Activated CD4-positive, alpha-beta memory T cell treated with anti-CD3 and anti-CD28 coated beads, Interleukin-2, amount 10 ng/mL, durations not matched to agents 7 days and 5 days (primary cell): Measurements from ENCODE around the gene ZFC3H1. TPM values are rescaled to one million over a fixed set of nuclear protein-coding genes. Genes with fewer than 3 reads are reported as not detected.

ENCODE experiments used
- CTCF ChIA-PET: fragments of 350-600 bp; sonication (Branson Sonifier 250); formaldehyde crosslinking; loops from one replicate; lab custom pipeline; 2021; ENCODE audit warnings: antibody characterized with exemption, inconsistent platforms; lab: Charles Lee
- POLR2A ChIA-PET: fragments of 350-600 bp; sonication (Branson Sonifier 250); formaldehyde crosslinking; loops from one replicate; lab custom pipeline; 2021; ENCODE audit warnings: antibody characterized with exemption; lab: Charles Lee
- DNase-seq: peaks from one replicate; pipeline ENCODE4 v3.0.0-alpha.2; 2020
- H3K27ac Mint-ChIP-seq: one replicate; pipeline ENCODE4 v1.8.0; 2021; ENCODE audit warnings: mild to moderate bottlenecking, mixed read lengths
- H3K27me3 Mint-ChIP-seq: one replicate; pipeline ENCODE4 v1.8.0; 2021; ENCODE audit warnings: mixed read lengths
- H3K36me3 Mint-ChIP-seq: one replicate; pipeline ENCODE4 v1.8.0; 2021; ENCODE audit warnings: low read depth, mixed read lengths
- H3K4me1 Mint-ChIP-seq: one replicate; pipeline ENCODE4 v1.8.0; 2021; ENCODE audit warnings: mixed read lengths
- H3K4me3 Mint-ChIP-seq: one replicate; pipeline ENCODE4 v1.8.0; 2021; ENCODE audit warnings: mild to moderate bottlenecking, mixed read lengths
- H3K9me3 Mint-ChIP-seq: one replicate; pipeline ENCODE4 v1.8.0; 2021; ENCODE audit warnings: mixed read lengths
- total RNA-seq, 2 experiments: library from RNA; stranded (reverse); gene quantifications; one replicate each; pipeline ENCODE4 v1.2.3, GENCODE V29; 2021

The ZFC3H1 gene
- total RNA-seq, 2 experiments from 2014 or later, result 64.7 to 76.8 TPM

DNA sequence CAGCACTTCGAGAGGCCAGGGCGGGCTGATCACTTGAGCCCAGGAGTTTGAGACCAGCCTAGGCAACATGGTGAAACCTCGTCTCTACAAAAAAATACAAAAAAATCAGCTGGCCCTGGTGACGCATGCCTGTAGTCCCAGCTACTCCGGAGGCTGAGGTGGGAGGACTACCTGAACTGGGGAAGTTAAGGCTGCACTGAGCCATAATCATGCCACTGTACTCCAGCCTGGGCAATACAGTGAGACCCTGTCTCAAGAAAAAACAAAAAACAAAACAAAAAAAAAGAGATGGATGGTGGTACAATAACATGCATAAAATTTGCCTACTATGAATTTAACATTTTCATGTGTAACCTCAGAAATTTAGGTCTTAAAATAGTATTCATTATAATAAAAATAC lies 2.6 kb upstream of the ZFC3H1 start:
- Mint-ChIP-seq H3K27me3 (no peaks in the 10 kb centered on the region), H3K27ac (no peak overlapping the region), H3K4me1 (peaks cover 27% of the 10 kb centered on the region), H3K9me3 (no peaks in the 10 kb centered on the region), H3K4me3 (no peak overlapping the region), H3K36me3 (peaks cover 34% of the 10 kb centered on the region)
- no peak for DNase-seq
- CTCF ChIA-PET, result no interaction called here
- POLR2A ChIA-PET, result interaction anchor here (4.9 kb wide), 1 partner anchor 19 kb away, joined by 218 read pairs; the partner anchor contains the start of gene TMEM19

DNA sequence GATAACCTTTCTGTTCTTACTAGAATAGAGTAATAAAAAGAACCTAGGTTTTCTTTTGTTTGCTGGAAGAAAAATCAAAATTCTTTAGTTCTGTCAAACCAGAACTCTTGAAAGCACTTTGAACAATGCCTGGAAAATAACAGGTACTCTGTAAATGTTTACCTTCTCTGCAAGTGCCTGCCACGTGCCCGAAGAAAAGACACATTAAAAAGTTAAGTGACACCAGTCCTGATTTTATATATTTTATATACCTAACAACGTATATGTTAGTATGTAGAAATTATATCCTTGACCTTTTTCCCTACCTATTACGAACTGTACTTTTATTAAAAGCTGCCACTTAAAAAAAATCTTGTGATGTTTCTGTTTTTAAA lies 1.4 kb upstream of the ZFC3H1 start:
- no peak for DNase-seq
- Mint-ChIP-seq H3K36me3 (peaks cover 34% of the 10 kb centered on the region), H3K27me3 (no peaks in the 10 kb centered on the region), H3K4me1 (peaks cover 30% of the 10 kb centered on the region), H3K9me3 (no peaks in the 10 kb centered on the region), H3K4me3 (peak overlapping the region; percentile 93), H3K27ac (peak overlapping the region; percentile 99)
- CTCF ChIA-PET, result interaction anchor here (0.8 to 3.4 kb wide), 6 partner anchors 20 to 182 kb away, joined by 3 to 46 read pairs (median 12); partner anchors contain the start of gene TMEM19
- POLR2A ChIA-PET, result interaction anchor here (1.1 to 4.9 kb wide), 8 partner anchors 11 to 174 kb away, joined by 4 to 218 read pairs (median 29); partner anchors contain the start of genes TBC1D15 and TMEM19

DNA sequence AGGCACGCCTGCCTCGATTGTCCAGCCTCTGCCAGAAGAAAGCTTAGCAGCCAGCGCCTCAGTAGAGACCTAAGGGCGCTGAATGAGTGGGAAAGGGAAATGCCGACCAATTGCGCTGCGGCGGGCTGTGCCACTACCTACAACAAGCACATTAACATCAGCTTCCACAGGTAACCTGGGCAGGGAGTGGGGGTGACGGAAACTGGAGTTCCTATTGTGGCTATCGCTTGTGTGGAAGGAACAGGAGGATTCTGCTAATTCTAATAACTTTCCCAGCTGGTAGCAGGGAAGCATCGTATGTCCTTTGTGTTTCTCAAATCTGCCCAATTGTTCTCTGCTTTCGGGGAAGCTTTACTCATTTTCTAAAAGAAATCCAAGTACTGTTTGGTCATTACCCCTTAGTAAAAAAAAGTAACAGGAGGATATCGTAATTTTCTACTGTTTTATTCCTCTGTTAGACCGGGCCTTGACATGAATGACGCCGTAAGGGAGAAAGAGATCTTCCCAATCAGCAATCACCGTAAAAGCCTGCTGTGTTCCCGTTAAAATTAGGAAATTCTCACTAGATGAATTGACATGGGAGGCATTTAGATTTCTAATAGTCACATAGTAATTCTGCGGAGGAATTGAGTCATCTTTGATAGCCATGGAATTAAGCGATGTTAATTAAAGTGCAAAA lies 902 bp upstream of the ZFC3H1 start:
- Mint-ChIP-seq H3K27me3 (no peaks in the 10 kb centered on the region), H3K27ac (peak overlapping the region; percentile 99), H3K9me3 (no peaks in the 10 kb centered on the region), H3K36me3 (peaks cover 37% of the 10 kb centered on the region), H3K4me1 (peaks cover 33% of the 10 kb centered on the region), H3K4me3 (peak overlapping the region; percentile 93)
- ChIA-PET POLR2A (interaction anchor here (0.8 to 4.9 kb wide), 24 partner anchors 8 to 175 kb away, joined by 3 to 218 read pairs (median 8); partner anchors contain the start of genes RAB21, TBC1D15 and TMEM19), CTCF (interaction anchor here (0.8 to 3.4 kb wide), 11 partner anchors 13 to 182 kb away, joined by 3 to 46 read pairs (median 4); partner anchors contain the start of gene TMEM19)
- DNase-seq, result no peak

- H3K9me3 Mint-ChIP-seq, result no peaks in the 10 kb centered on the region
Observed at GRCh38 chr12:71662849-71663560, 643 bp downstream of the ZFC3H1 start.

DNA sequence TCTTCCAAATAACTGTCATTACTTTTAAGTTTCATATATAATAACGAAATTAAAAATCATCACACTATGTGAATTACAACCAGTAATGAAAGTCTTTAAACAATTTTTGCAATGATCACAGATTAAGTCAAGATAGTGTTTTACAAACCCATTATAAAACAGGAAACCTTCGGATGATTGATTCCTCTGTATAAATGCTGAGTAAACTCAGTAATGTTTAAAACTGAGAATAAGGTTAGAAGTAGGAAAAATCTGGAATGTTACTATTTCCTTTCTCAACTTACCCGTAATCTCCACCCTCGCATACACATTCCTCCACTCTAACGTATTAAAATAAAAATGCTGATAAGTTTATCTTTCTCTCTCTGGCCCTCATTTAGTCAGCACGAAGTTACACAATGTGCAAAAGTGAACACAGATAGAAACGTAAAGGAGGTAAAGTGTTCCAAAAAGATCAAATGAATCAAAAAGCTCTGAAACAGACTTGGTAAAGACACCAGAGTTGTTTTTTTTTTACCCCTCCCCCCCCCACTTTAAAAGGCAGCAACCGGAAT lies 1.6 kb downstream of the ZFC3H1 start:
- no peaks in the 10 kb centered on the region for H3K27me3 Mint-ChIP-seq
- DNase-seq, result no peak
- ChIA-PET POLR2A (interaction anchor here (1.3 to 4.9 kb wide), 12 partner anchors 8 to 177 kb away, joined by 4 to 218 read pairs (median 20); partner anchors contain the start of genes RAB21, TBC1D15 and TMEM19), CTCF (interaction anchor here (1.5 to 3.4 kb wide), 5 partner anchors 23 to 178 kb away, joined by 6 to 46 read pairs (median 18); partner anchors contain the start of genes RAB21, TBC1D15 and TMEM19)
- H3K4me3 Mint-ChIP-seq, result peak overlapping the region; percentile 93
- peaks cover 45% of the 10 kb centered on the region for H3K4me1 Mint-ChIP-seq
- H3K9me3 Mint-ChIP-seq, result no peaks in the 10 kb centered on the region
- H3K36me3 Mint-ChIP-seq, result peaks cover 51% of the 10 kb centered on the region
- peak overlapping the region; percentile 99 for H3K27ac Mint-ChIP-seq

More at GRCh38 chr12:71662849-71663560, 643 bp downstream of the ZFC3H1 start:
- peak overlapping the region; percentile 93 for H3K4me3 Mint-ChIP-seq
- H3K36me3 Mint-ChIP-seq, result peaks cover 50% of the 10 kb centered on the region
- ChIA-PET POLR2A (interaction anchor here (0.7 to 4.9 kb wide), 25 partner anchors 9 to 184 kb away, joined by 3 to 218 read pairs (median 8); partner anchors contain the start of genes RAB21, TBC1D15 and TMEM19), CTCF (interaction anchor here (0.6 to 3.4 kb wide), 13 partner anchors 10 to 177 kb away, joined by 3 to 46 read pairs (median 4); partner anchors contain the start of genes RAB21, TBC1D15 and TMEM19)
- peak; percentile 78 for DNase-seq
- H3K4me1 Mint-ChIP-seq, result peaks cover 45% of the 10 kb centered on the region
- peak overlapping the region; percentile 99 for H3K27ac Mint-ChIP-seq
- no peaks in the 10 kb centered on the region for H3K27me3 Mint-ChIP-seq

DNA sequence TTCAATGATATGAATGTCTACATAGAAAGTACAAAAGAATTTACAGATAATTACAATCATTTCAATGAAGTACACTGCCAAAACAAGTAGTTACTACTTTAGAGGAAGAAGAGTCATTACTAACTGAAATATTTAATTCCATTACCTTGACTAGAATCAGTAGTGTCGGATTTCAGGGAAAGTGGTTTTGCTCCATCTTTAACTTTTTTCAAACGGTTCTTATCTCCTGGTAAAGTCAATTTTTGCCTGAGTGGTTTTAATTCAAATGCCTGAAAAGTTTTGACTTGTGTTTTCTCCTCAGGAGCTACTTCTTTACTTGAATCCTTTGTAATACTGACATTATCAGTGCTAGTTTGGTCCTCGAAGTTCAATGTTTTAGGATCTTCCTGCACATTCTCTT lies 6.9 kb downstream of the ZFC3H1 start:
- Mint-ChIP-seq H3K27ac (no peak overlapping the region), H3K9me3 (no peaks in the 10 kb centered on the region), H3K4me1 (peaks cover 49% of the 10 kb centered on the region), H3K4me3 (no peak overlapping the region), H3K27me3 (no peaks in the 10 kb centered on the region), H3K36me3 (peaks cover 33% of the 10 kb centered on the region)
- no peak for DNase-seq
- POLR2A ChIA-PET, result no interaction called here
- CTCF ChIA-PET, result interaction anchor here (0.5 kb wide), 1 partner anchor 141 kb away, joined by 3 read pairs; no protein-coding TSS in a partner anchor

GRCh38 chr12:71655907-71656306 lies 7.7 kb downstream of the ZFC3H1 start:
- DNase-seq, result no peak
- ChIA-PET POLR2A (interaction anchor here (3.9 kb wide), 1 partner anchor 8 kb away, joined by 36 read pairs; the partner anchor contains the start of genes THAP2 and ZFC3H1), CTCF (interaction anchor here (2.0 kb wide), 1 partner anchor 19 kb away, joined by 7 read pairs; no protein-coding TSS in a partner anchor)
- H3K36me3 Mint-ChIP-seq, result peaks cover 31% of the 10 kb centered on the region
- no peaks in the 10 kb centered on the region for H3K9me3 Mint-ChIP-seq
- H3K4me3 Mint-ChIP-seq, result peak overlapping the region; percentile 10
- H3K27me3 Mint-ChIP-seq, result no peaks in the 10 kb centered on the region
- H3K27ac Mint-ChIP-seq, result peak overlapping the region; percentile 16
- peaks cover 45% of the 10 kb centered on the region for H3K4me1 Mint-ChIP-seq

DNA sequence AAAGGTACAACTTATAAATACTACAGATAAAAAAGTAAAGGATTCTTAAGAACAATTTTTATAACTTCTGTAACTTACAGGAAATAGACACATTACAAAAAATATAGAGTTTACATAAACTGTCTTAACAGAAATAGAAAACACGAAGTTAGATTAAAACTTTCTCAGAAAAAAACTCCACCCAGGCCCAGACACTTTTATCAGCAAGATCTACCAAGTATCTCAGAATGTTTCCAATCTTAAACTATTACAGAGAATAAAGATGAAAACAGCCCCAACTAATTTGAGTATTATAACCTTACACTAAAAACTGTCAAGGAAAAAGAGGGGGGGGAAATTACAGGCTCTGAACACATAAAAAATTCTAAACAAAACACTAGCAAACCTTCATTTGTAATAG lies 8.2 kb downstream of the ZFC3H1 start:
- peak overlapping the region; percentile 10 for H3K4me3 Mint-ChIP-seq
- H3K9me3 Mint-ChIP-seq, result no peaks in the 10 kb centered on the region
- ChIA-PET POLR2A (interaction anchor here (1.1 to 3.9 kb wide), 2 partner anchors 8 to 19 kb away, joined by 5 to 36 read pairs; partner anchors contain the start of genes THAP2 and ZFC3H1), CTCF (interaction anchor here (2.0 kb wide), 1 partner anchor 19 kb away, joined by 7 read pairs; no protein-coding TSS in a partner anchor)
- H3K27ac Mint-ChIP-seq, result peak overlapping the region; percentile 16
- peaks cover 45% of the 10 kb centered on the region for H3K4me1 Mint-ChIP-seq
- H3K27me3 Mint-ChIP-seq, result no peaks in the 10 kb centered on the region
- no peak for DNase-seq
- H3K36me3 Mint-ChIP-seq, result peaks cover 31% of the 10 kb centered on the region

GRCh38 chr12:71654200-71654599 lies 9.4 kb downstream of the ZFC3H1 start:
- peaks cover 32% of the 10 kb centered on the region for H3K36me3 Mint-ChIP-seq
- H3K27ac Mint-ChIP-seq, result no peak overlapping the region
- H3K4me3 Mint-ChIP-seq, result no peak overlapping the region
- H3K27me3 Mint-ChIP-seq, result no peaks in the 10 kb centered on the region
- H3K4me1 Mint-ChIP-seq, result peaks cover 37% of the 10 kb centered on the region
- ChIA-PET POLR2A (interaction anchor here (1.1 to 3.9 kb wide), 2 partner anchors 10 to 18 kb away, joined by 5 to 36 read pairs; partner anchors contain the start of genes THAP2 and ZFC3H1), CTCF (interaction anchor here (2.0 kb wide), 2 partner anchors 9 to 17 kb away, joined by 4 to 7 read pairs; partner anchors contain the start of genes THAP2 and ZFC3H1)
- no peaks in the 10 kb centered on the region for H3K9me3 Mint-ChIP-seq
- DNase-seq, result no peak

- Mint-ChIP-seq H3K27ac (no peak overlapping the region), H3K4me3 (no peak overlapping the region), H3K9me3 (no peaks in the 10 kb centered on the region), H3K27me3 (no peaks in the 10 kb centered on the region), H3K36me3 (peaks cover 32% of the 10 kb centered on the region), H3K4me1 (peaks cover 31% of the 10 kb centered on the region)
- DNase-seq, result no peak
- ChIA-PET POLR2A (interaction anchor here (3.9 kb wide), 1 partner anchor 11 kb away, joined by 36 read pairs; the partner anchor contains the start of genes THAP2 and ZFC3H1), CTCF (interaction anchor here (1.0 to 2.0 kb wide), 2 partner anchors 10 to 17 kb away, joined by 3 to 4 read pairs; partner anchors contain the start of genes THAP2 and ZFC3H1)
Observed at GRCh38 chr12:71653137-71653536, 10.5 kb downstream of the ZFC3H1 start.

DNA sequence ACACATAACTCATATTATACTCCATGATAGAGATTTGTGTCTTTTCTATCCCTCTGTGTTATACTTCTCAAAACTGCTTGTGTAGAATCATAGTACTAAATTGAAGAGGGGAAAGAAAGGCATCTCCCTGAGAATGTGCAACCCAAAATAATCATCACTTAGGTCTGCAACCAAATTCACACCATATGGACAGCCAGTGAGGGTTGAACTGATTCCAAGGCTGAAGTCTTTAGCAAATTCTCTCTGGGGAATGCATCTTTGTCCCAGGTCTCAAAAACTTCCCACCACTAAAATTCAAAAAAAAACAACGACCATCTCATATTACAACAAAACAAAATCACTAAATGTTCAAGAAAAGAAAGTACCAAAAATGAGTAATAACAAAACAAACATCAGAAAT lies 11.0 kb downstream of the ZFC3H1 start:
- Mint-ChIP-seq H3K4me1 (peaks cover 32% of the 10 kb centered on the region), H3K9me3 (no peaks in the 10 kb centered on the region), H3K4me3 (no peak overlapping the region), H3K27me3 (no peaks in the 10 kb centered on the region), H3K27ac (no peak overlapping the region), H3K36me3 (peaks cover 32% of the 10 kb centered on the region)
- ChIA-PET CTCF (interaction anchor here (1.0 to 2.0 kb wide), 2 partner anchors 11 to 16 kb away, joined by 3 to 4 read pairs; partner anchors contain the start of genes THAP2 and ZFC3H1), POLR2A (interaction anchor here (3.9 kb wide), 1 partner anchor 11 kb away, joined by 36 read pairs; the partner anchor contains the start of genes THAP2 and ZFC3H1)
- DNase-seq, result no peak
